ENCODE data around the gene OSBPL9.
"Not testable (repeated sequence)": the region's sequence is repeated elsewhere in the genome, so short reads cannot be mapped to it uniquely, and the experiment has no call there.

The OSBPL9 gene

DNA sequence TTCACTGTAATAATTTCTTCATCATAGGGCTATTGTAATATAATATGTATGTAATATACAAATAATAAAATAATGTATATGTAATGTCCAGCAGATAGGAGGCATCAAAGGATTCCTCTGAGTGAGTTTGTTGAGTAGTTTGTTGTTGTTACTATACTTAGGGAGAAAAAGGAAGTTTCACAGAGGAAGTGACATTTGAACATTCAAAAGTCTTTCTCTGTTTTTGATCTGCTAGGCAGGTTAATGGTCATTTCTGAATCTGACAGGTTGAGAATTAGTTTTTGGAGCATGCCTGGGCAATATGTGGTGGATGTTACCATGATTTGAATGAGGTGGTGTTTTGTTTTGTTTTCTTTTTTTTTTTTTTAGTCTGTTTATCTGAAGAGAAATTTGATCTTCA, 159.5 kb downstream of the OSBPL9 start:
- in situ Hi-C loops (cut with MboI; ENCODE audit: low sequenced_read_pairs), result no loop called here

- in situ Hi-C loops (cut with MboI; ENCODE audit: low sequenced_read_pairs), result no loop called here
Measured at GRCh38 chr1:51780927-51781326, 164.0 kb downstream of the OSBPL9 start.

DNA sequence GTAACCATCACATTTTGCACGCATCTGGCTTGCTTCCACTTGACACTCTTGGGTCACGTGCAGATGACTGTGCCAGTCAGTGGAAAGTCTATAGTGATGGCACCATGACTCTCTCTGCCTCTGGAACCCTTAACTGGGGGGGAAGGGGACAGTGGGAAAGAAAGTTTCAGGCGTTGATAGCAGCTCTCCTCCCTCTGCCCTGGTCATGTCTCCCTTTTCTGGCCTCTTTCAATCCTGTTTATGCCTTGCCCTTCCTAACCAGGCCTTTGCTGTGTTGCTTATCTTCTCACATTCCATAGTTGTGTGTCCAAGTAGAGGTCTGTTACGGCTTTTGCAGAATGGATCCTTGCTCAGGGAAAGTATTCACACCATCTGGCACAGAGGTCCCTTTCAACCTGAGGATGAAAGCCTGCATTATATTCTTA, 168.1 kb downstream of the OSBPL9 start:
- in situ Hi-C loops (cut with MboI; ENCODE audit: low sequenced_read_pairs), result no loop called here

DNA sequence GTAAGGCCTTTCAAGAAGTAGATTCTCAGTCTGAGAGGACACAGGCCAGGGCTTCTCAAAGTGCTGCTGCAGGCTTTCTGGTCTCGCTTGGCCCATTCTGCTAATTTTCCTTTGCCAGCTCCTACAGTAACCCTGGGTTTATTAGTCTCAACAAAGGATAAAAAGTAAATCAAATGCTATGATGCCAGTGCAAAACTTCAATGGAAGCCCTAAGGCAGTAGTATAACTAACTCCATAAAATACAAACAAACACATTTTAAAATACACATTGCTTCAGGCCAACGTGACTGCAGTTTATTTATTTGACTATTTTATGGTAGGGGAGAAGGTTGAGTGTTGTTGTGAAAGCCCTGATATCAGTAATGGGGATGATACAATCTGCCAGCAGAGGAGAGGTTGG, 172.0 kb downstream of the OSBPL9 start:
- in situ Hi-C loops (cut with MboI; ENCODE audit: low sequenced_read_pairs), result no loop called here

- in situ Hi-C loops (cut with MboI; ENCODE audit: low sequenced_read_pairs), result no loop called here
Measured at GRCh38 chr1:51789342-51789741, 172.4 kb downstream of the OSBPL9 start.

DNA sequence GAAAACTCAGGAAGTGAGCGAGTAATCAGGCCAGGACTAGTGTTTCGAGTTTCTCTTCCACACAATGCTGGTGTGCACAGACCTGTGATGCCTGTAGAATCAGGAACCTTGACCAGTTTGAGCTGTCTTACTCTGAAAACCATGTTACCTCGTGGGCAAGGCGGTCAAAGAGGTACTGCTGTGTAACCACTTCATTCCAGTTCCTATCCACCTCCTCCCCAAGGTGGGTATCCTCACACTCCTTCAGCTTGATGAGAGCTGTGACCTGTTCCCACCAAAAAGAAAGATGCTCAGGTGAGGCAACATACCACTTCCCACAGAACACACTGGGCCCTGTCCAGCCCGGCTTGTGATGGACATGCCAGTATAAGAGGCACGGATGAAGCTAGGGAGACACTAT, 173.5 kb downstream of the OSBPL9 start:
- in situ Hi-C loops (cut with MboI; ENCODE audit: low sequenced_read_pairs), result no loop called here

DNA sequence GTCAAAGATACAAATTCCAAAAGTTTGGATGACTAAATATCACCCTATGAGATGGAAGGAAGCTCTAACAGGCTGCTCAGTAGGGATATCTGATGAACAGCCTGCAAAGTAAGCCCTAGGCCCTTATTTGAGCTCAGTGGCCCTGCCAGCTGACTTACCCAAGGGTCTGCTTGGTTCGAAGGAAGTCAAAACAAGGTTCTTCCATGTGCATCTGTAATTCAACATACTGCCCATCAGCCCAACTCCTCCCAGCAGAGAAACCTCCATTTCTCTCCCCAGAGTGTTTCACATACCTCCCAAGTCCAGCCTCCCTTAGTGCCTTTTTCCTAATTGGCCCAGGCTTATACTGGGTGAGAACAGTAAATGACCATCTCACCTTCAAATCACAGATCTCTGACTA, 175.0 kb downstream of the OSBPL9 start:
- in situ Hi-C loops (cut with MboI; ENCODE audit: low sequenced_read_pairs), result no loop called here

GRCh38 chr1:51792864-51793263, 176.0 kb downstream of the OSBPL9 start:
- in situ Hi-C loops (cut with MboI; ENCODE audit: low sequenced_read_pairs), result no loop called here

- in situ Hi-C loops (cut with MboI; ENCODE audit: low sequenced_read_pairs), result no loop called here
Measured at GRCh38 chr1:51794260-51794659, 177.4 kb downstream of the OSBPL9 start.

DNA sequence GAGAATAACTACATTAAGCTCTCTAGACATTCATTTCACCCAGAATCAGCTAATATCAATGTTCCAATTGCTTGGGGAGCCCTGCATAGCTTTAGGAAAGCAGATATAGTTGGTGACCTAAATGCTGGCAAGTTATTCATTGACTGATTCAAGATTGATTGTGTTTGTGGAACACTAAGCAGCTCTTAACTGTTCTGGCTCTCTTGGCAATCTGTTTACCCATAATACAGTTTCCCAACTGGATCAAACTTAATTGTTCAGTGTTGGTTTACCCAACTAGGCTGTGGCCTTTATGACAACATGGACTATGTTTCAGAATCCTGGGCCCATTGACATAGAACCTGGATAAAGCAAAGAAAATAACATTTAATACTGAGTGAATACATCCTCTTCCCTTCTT, 178.0 kb downstream of the OSBPL9 start:
- in situ Hi-C loops (cut with MboI; ENCODE audit: low sequenced_read_pairs), result no loop called here

GRCh38 chr1:51799372-51799771, 182.5 kb downstream of the OSBPL9 start:
- in situ Hi-C loops (cut with MboI; ENCODE audit: low sequenced_read_pairs), result no loop called here

DNA sequence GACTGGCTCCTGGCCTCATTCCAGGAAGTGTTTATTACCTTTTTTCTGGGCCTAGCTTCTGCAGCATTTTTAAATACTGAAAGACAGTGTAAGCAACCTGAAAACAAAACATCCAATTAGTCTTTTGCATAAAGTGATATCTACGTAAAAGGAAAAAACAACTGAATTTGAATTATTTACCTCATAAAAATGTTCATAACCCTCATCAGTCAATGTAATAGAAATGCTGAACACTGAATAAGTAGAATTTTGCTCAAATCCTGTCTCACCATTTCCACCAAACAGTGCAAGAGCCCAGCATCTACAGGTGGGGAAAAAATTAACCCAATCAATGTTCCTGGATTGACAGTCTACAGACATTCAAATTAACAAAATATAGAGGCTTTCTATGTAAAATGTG, 197.6 kb downstream of the OSBPL9 start:
- in situ Hi-C loops (cut with MboI; ENCODE audit: low sequenced_read_pairs), result no loop called here

- in situ Hi-C loops (cut with MboI; ENCODE audit: low sequenced_read_pairs), result no loop called here
Measured at GRCh38 chr1:51818487-51818886, 201.6 kb downstream of the OSBPL9 start.

DNA sequence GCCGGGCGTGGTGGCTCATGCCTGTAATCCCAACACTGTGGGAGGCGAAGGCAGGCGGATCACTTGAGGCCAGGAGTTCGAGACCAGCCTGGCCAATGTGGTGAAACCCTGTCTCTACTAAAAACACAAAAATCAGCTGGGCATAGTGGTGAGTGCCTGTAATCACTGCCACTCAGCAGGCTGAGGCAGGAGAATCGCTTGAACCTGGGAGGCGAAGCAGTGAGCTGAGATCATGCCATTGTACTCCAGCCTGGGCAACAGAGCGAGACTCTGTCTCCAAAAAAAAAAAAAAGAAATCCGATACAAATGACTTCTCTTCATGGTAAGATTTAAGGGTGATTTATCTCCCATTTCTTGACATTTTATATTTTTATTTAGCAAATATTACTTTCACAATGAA, 202.1 kb downstream of the OSBPL9 start:
- in situ Hi-C loops (cut with MboI; ENCODE audit: low sequenced_read_pairs), result not testable (repeated sequence)

- in situ Hi-C loops (cut with MboI; ENCODE audit: low sequenced_read_pairs), result no loop called here
Measured at GRCh38 chr1:51819810-51820209, 202.9 kb downstream of the OSBPL9 start.

- in situ Hi-C loops (cut with MboI; ENCODE audit: low sequenced_read_pairs), result no loop called here
Measured at GRCh38 chr1:51829058-51829457, 212.2 kb downstream of the OSBPL9 start.

DNA sequence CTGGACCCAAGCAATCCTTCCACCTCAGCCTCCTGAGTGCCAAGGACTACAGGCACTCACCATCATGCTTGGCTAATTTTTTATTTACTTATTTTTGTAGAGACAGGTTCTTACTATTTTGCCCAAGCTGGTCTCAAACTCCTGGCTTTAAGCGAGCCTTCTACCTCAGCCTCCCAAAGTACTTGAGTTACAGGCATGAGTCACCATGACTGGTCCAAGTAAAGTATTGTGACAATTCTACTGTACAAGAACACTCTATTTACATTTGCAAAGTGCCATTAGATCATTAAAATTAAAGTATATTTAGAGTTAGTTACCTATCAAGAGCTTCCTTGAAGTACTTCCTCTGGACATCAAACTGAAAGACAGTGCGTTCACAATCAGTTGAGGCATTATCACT, 216.8 kb downstream of the OSBPL9 start:
- in situ Hi-C loops (cut with MboI; ENCODE audit: low sequenced_read_pairs), result no loop called here

- in situ Hi-C loops (cut with MboI; ENCODE audit: low sequenced_read_pairs), result no loop called here
Measured at GRCh38 chr1:51837243-51837642, 220.4 kb downstream of the OSBPL9 start.
